Spleen (tissue), 11 donors: Measurements from ENCODE around the gene FAM180B. TPM values are rescaled to one million over a fixed set of nuclear protein-coding genes. Genes with fewer than 3 reads are reported as not detected.
"Not testable (repeated sequence)": the region's sequence is repeated elsewhere in the genome, so short reads cannot be mapped to it uniquely, and the experiment has no call there.

Source experiments
- DNase-seq: peaks from one replicate; pipeline ENCODE4 v3.0.0-alpha.2; 2020
- H3K27ac ChIP-seq, 8 donors: fragments of 200-600 bp; sonication (generic) in 7 of 8; 1 replicate in 4 of 8; 2 replicates in 4 of 8; pipeline versions ENCODE4 v1.5.0 to v1.8.0; 2016 to 2021; ENCODE audit warnings: inconsistent platforms in 4 of 8, mild to moderate bottlenecking in 4 of 8, moderate library complexity in 1 of 8
- H3K27me3 ChIP-seq, 7 donors: fragments of 200-600 bp; sonication (generic) in 6 of 7; replicated peaks in 1 of 7; 1 replicate in 4 of 7; 2 replicates in 3 of 7; pipeline versions ENCODE4 v1.5.0 to v1.8.0; 2016 to 2021; ENCODE audit warnings: inconsistent platforms in 3 of 7, mild to moderate bottlenecking in 1 of 7
- H3K36me3 ChIP-seq, 6 donors: fragments of 200-600 bp; sonication (generic) in 5 of 6; 1 replicate in 4 of 6; 2 replicates in 2 of 6; pipeline versions ENCODE4 v1.5.0 to v1.8.0; 2016 to 2021; ENCODE audit warnings: inconsistent platforms in 2 of 6
- H3K4me1 ChIP-seq, 6 donors: fragments of 200-600 bp; sonication (generic) in 5 of 6; 1 replicate in 3 of 6; 2 replicates in 3 of 6; pipeline versions ENCODE4 v1.5.0 to v1.8.0; 2016 to 2021; ENCODE audit warnings: inconsistent platforms in 3 of 6
- H3K4me3 ChIP-seq, 8 donors: fragments of 200-600 bp; sonication (generic) in 7 of 8; 1 replicate in 4 of 8; 2 replicates in 4 of 8; pipeline versions ENCODE4 v1.5.0 to v1.8.0; 2016 to 2021; ENCODE audit warnings: inconsistent platforms in 4 of 8, mild to moderate bottlenecking in 4 of 8, moderate library complexity in 2 of 8
- H3K9me3 ChIP-seq, 8 donors: fragments of 200-600 bp; sonication (generic) in 7 of 8; 1 replicate in 4 of 8; 2 replicates in 4 of 8; pipeline versions ENCODE4 v1.5.0 to v1.8.0; 2016 to 2021; ENCODE audit warnings: inconsistent platforms in 4 of 8
- CTCF ChIP-seq, 11 experiments: fragments of 200-600 bp in 7 of 11; fragments of 450-650 bp in 4 of 11; sonication (generic) in 4 of 11; IDR thresholded peaks in 8 of 11; conservative IDR thresholded peaks in 3 of 11; 1 replicate in 7 of 11; 2 replicates in 4 of 11; pipeline versions ENCODE4 v1.4.0 to v1.8.0; 2016 to 2021; ENCODE audit warnings: antibody characterized with exemption in 11 of 11, inconsistent platforms in 4 of 11, mild to moderate bottlenecking in 1 of 11
- POLR2A ChIP-seq, 3 donors: fragments of 450-650 bp; IDR thresholded peaks; one replicate each; pipeline ENCODE4 v1.5.1; 2017; ENCODE audit warnings: antibody characterized with exemption in 3 of 3, mild to moderate bottlenecking in 1 of 3
- POLR2AphosphoS5 ChIP-seq, 3 donors: sonication (generic); formaldehyde crosslinking; IDR thresholded peaks; one replicate each; pipeline ENCODE4 v1.5.1; 2017; ENCODE audit warnings: antibody characterized with exemption in 3 of 3
- WGBS, 5 donors: extraction: QIAGEN DNeasy Blood & Tissue Kit in 3 of 5; methylation state at CpG; one replicate each; pipeline versions ENCODE4 v1.1.5 to v1.1.7; 2013 to 2018; 5-methylcytosine and 5-hydroxymethylcytosine counted together
- intact Hi-C: fragments of 100-400 bp; cut with DNase I; formaldehyde crosslinking; loops from one replicate; pipeline ENCODE4 v1.15.0; 2023; ENCODE audit warnings: low total_unique reads
- polyA plus RNA-seq, 3 donors: library from polyadenylated mRNA; stranded (reverse); fragments of 200-250 nt; gene quantifications; one replicate each; pipeline ENCODE4 v1.2.1, GENCODE V29; 2013
- total RNA-seq, 7 donors: library from RNA; depleted of rRNA in 3 of 7; stranded (reverse); fragments of >200 nt in 3 of 7; fragmentation: NEBNext Ultra II Directional in 4 of 7; extraction: Animal tissue kit (Norgen Biotek cat#: 25700) in 4 of 7; gene quantifications; one replicate each; pipeline versions ENCODE4 v1.1.0 to v1.2.1, GENCODE V29; 2016 to 2021
- donor health status: healthy with polysubstance abuse.
- donor health status: DM: no; HTN: no; CAD: no; lungs with moderate emphysema.
- donor health status: DM: no; HTN: no; CAD: no.
- donor health status: Bipolar disorder and iron deficiency.
- donor health status: healthy.
- donor health status: DM: no; HTN: no; CAD: no.
- donor health status: DM: yes; HTN: yes; CAD: no.

Gene FAM180B
- total and polyA plus RNA-seq, 10 donors, result 0.07 to 0.22 TPM; not detected in 8

GRCh38 chr11:47558695-47559094 lies 27.8 kb upstream of the FAM180B start:
- intact Hi-C loops, result no loop called here
- Histone ChIP-seq H3K4me1 (peaks cover 0 to 4% (median 1%) of the 10 kb centered on the region in 6 donors), H3K4me3 (no peak overlapping the region), H3K36me3 (no peaks in the 10 kb centered on the region), H3K27ac (no peak overlapping the region), H3K27me3 (no peaks in the 10 kb centered on the region), H3K9me3 (no peaks in the 10 kb centered on the region)
- TF ChIP-seq POLR2AphosphoS5 (IDR thresholded peaks at IDR 0.05) (no peak), POLR2A (IDR thresholded peaks at IDR 0.05) (no peak), CTCF (IDR thresholded peaks at IDR 0.05 in 8 of 11, conservative IDR thresholded peaks at IDR 0.05 in 3 of 11) (no peak)
- DNase-seq, result no peak
- WGBS, 5 donors, result 95 to 100% (median 98%) methylated on average over 1 of the region's 1 CpG

- intact Hi-C loops, result no loop called here
- no peaks in the 10 kb centered on the region for H3K9me3 ChIP-seq
- no peak overlapping the region for H3K27ac ChIP-seq
- no peak overlapping the region for H3K4me3 ChIP-seq
- H3K27me3 ChIP-seq, result no peaks in the 10 kb centered on the region
- WGBS, 5 donors, result 65 to 89% (median 83%) methylated on average over 2 of the region's 2 CpGs
- no peaks in the 10 kb centered on the region for H3K36me3 ChIP-seq
- TF ChIP-seq CTCF (IDR thresholded peaks at IDR 0.05 in 8 of 11, conservative IDR thresholded peaks at IDR 0.05 in 3 of 11) (no peak), POLR2AphosphoS5 (IDR thresholded peaks at IDR 0.05) (no peak), POLR2A (IDR thresholded peaks at IDR 0.05) (no peak)
- peaks cover 5 to 13% (median 11%) of the 10 kb centered on the region in 6 donors for H3K4me1 ChIP-seq
- no peak for DNase-seq
These were observed 26.1 kb upstream of the FAM180B start for GRCh38 chr11:47560426-47560825.

- H3K4me3 ChIP-seq, H3K27me3 ChIP-seq, H3K36me3 ChIP-seq, H3K27ac ChIP-seq, H3K9me3 ChIP-seq, intact Hi-C loops: not testable (repeated sequence)
- WGBS, 5 donors, result 95 to 100% (median 97%) methylated on average over 4 of the region's 4 CpGs
- H3K4me1 ChIP-seq, result peaks cover 12 to 30% (median 24%) of the 10 kb centered on the region in 6 donors
- DNase-seq, result peak; percentile 14
These were observed 24.1 kb upstream of the FAM180B start for GRCh38 chr11:47562393-47562792.

GRCh38 chr11:47564366-47564765 lies 22.1 kb upstream of the FAM180B start:
- H3K27ac ChIP-seq, H3K9me3 ChIP-seq, intact Hi-C loops, H3K27me3 ChIP-seq: not testable (repeated sequence)
- peak; percentile 54 for DNase-seq
- Histone ChIP-seq H3K36me3 (peaks cover 0 to 11% (median 0%) of the 10 kb centered on the region in 6 donors), H3K4me3 (peak overlapping the region in 2 of 8 donors; percentile 80 to 97), H3K4me1 (peaks cover 12 to 34% (median 24%) of the 10 kb centered on the region in 6 donors)
- WGBS, 5 donors, result 89 to 95% (median 91%) methylated on average over 10 of the region's 10 CpGs

GRCh38 chr11:47564933-47565339 lies 21.5 kb upstream of the FAM180B start:
- intact Hi-C loops, result no loop called here
- H3K27ac ChIP-seq, result peak overlapping the region; percentile 55 to 84 (median 80)
- no peak for DNase-seq
- H3K4me3 ChIP-seq, result peak overlapping the region; percentile 75 to 97 (median 84)
- H3K9me3 ChIP-seq, result no peaks in the 10 kb centered on the region
- no peaks in the 10 kb centered on the region for H3K27me3 ChIP-seq
- 8 to 14% (median 10%) methylated on average over 6 to 11 of the region's 11 CpGs for WGBS, 5 donors
- peaks cover 0 to 16% (median 4%) of the 10 kb centered on the region in 6 donors for H3K36me3 ChIP-seq
- peaks cover 12 to 34% (median 24%) of the 10 kb centered on the region in 6 donors for H3K4me1 ChIP-seq
- TF ChIP-seq POLR2AphosphoS5 (IDR thresholded peaks at IDR 0.05), result no peak
- TF ChIP-seq CTCF (IDR thresholded peaks at IDR 0.05 in 8 of 11, conservative IDR thresholded peaks at IDR 0.05 in 3 of 11), result no peak
- no peak for TF ChIP-seq POLR2A (IDR thresholded peaks at IDR 0.05)
